Measurements from ENCODE around the gene WWOX.

GRCh38 chr16:78122774-78123315 lies 23.4 kb downstream of the WWOX start:
- TF ChIP-seq CTCF (IDR thresholded peaks at IDR 0.05), result peak; percentile 19 to 74 (median 55)
- no peak for TF ChIP-seq POLR2A (IDR thresholded peaks at IDR 0.05)
